NT2/D1 (cell line): ENCODE data around the gene RGL4.
"Not testable (repeated sequence)": the region's sequence is repeated elsewhere in the genome, so short reads cannot be mapped to it uniquely, and the experiment has no call there.

Experiments used
- SUZ12 ChIP-seq: IDR thresholded peaks from 2 replicates; pipeline ENCODE4 v1.6.1; 2011; ENCODE audit not compliant: insufficient read length, insufficient read depth; ENCODE audit errors: extremely low read depth
- YY1 ChIP-seq: IDR thresholded peaks from 2 replicates; pipeline ENCODE4 v1.6.1; 2011; ENCODE audit not compliant: insufficient read length, insufficient read depth
- ZNF274 ChIP-seq: IDR thresholded peaks from 2 replicates; pipeline ENCODE4 v1.6.1; 2011; ENCODE audit warnings: mild to moderate bottlenecking, low read depth, low read length

GRCh38 chr22:23671387-23671786, 19.4 kb upstream of the RGL4 start:
- not testable (repeated sequence) for TF ChIP-seq ZNF274, SUZ12, YY1
